Muscle of back (tissue), 11 donors: Measurements from ENCODE around the gene STYK1. TPM values are rescaled to one million over a fixed set of nuclear protein-coding genes. Genes with fewer than 3 reads are reported as not detected.
"Not testable (repeated sequence)": the region's sequence is repeated elsewhere in the genome, so short reads cannot be mapped to it uniquely, and the experiment has no call there.

ENCODE experiments used
- DNase-seq, 3 donors: peaks; one replicate each; pipeline versions ENCODE4 v3.0.0 to v3.0.0-alpha.2; 2013
- polyA plus RNA-seq, 10 donors: library from polyadenylated mRNA; unstranded; fragments of 120-200 nt; gene quantifications; one replicate each; pipeline ENCODE4 v1.2.1, GENCODE V29; 2013; ENCODE audit not compliant: insufficient read length in 10 of 10

STYK1 gene
- polyA plus RNA-seq, 10 donors: 0.07 to 0.19 (median 0.14) TPM; not detected in 7

DNA sequence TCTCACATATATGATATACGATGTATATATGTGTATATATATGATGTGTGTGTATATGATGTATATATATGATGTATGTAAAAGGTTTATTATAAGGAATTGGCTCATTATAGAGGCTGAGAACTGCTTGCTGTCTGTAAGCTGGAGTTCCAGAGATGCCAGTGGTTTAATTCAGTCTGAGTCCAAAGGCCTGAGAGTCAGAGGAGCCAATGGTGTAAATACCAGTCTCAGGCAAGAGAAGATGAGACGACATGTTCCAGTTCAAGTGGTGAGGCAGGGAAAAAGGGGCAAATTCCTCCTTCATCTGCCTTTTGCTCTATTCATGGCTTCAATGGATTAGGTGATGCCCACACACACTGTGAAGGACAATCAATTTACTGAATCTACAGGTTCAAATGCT, 17.1 kb upstream of the STYK1 start:
- no peak for DNase-seq

DNA sequence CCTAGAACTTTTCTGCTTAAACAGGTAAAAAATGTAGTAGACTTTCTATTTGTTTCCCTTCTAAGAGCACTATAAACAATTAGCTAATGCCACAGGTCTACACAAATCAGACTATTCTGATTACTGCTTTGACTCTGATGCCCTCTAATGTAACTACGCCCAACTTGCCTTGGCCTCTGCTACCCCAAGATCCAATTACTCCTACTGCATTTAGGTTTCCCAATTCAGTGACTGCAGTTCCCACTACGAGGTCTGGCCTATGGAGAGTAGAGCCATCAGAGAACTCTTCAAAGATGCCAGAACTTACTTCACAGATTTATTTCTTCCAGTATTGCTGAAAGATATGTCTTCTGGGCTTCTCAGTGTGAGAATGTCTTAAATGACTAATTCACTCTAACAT, 15.3 kb upstream of the STYK1 start:
- no peak for DNase-seq

DNA sequence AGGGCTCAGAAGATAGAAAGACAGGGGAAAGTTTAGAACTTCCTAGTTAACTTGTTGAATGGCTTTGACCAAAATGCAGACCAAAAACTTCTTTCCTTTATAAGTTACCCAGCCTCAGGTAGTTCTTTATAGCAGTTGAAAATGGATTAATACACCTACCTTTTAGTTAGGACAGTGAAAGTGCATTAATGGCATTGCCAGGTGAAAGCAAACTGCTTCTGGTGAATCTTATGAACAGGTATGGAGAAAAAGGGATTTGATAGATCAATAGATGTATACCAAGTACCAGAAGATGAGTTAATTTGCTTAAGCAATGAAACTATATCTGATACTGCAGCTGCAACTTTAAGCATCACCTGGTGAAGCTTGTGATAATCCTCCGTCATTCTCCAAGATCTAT, 14.2 kb upstream of the STYK1 start:
- DNase-seq: no peak

DNA sequence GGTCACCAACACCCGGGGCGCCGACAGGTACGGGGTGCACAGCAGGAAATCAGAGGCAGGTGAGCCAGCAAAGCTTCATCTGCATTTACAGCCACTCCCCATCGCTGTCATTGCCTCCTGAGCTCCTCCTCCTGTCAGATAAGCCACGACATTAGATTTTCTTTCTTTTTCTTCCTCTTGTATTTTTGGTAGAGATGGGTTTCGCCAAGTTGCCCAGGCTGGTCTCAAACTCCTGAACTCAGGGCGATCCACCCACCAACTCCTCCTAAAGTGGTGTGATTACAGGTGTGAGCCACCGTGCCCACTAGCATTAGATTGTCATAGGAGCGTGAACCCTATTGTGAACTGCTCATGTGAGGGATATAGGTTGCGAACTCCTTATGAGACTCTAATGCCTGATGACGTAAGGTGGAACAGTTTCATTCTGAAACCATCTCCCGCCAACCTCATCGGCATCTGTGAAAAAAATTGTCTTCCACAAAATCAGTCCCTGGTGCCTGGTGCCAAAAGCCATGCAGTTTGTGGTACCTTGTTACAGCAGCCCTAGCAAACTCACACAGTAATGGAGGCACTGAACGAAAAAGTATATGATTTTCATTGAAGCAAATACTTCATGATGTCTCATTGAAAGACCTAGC, 1.5 kb downstream of the STYK1 start:
- DNase-seq: no peak

DNA sequence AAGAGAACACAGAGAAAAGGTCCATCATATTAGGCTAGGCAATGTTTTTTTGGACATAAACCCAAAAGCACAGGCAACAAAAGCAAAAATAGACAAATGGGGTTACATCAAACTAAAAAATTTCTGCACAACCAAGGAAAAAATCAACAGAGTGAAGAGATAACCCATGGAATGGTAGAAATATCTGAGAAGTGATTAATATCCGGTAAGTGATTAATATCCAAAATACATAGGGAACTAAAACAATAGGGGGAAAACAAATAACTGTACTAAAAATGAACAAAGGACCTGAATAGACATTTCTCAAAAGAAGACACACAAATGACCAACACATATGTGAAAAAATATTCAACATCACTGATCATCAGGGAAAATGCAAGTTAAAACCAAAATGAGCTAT, 4.3 kb downstream of the STYK1 start:
- no peak for DNase-seq

DNA sequence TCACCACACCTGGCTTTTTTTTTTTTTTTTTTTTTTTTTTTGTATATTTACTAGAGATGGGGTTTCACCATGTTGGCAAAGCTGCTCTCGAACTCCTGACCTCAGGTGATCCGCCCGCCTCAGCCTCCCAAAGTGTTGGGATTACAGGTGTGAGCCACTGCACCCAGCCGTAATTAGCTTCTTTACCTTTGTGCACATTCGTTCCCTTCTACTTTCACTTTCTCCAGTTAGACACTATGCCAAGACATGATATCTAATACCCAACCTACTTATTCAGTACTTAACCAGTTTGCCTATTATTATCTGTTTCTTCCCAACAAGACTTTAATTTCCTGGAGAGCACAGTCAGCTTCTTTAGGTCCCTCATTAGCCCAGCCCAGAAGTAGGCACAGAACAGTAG, 5.3 kb downstream of the STYK1 start:
- DNase-seq: no peak

DNA sequence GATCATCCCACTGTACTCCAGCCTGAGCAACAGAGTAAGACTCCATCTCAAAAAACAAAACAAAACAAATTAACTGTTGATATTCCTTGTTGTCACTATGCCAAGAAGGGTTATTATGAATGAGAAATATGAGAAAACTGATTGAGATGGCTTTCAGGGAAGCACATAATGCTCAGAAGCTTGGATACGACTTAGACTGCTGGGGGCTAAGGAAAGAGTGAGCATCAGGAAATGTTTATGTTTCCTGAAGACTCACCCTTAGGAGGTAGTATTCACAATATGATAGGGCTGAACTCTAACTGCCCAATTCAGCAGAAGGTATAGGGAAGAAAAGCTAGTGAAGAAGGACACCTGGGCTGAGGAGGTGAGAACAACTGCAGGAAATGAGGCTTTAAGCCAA, 6.3 kb downstream of the STYK1 start:
- no peak for DNase-seq

DNA sequence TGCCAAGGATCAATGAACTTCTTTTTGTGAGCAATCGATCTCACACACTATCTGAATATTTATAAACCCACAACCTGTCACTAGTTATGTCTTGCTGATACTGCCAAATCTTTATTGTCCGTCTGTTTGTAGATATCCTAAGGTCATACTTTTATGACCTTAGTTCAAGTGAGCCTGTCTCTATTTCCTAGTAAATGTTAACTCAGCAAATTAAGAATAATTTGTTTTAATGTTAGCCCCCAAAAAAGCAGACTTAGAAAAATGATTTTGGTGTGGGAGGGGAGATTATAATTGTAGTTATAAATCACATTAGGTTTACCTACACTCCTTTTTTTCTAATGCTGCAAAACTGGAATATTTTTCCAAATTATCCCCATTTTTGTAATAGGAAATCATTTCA, 9.4 kb downstream of the STYK1 start:
- no peak for DNase-seq

DNA sequence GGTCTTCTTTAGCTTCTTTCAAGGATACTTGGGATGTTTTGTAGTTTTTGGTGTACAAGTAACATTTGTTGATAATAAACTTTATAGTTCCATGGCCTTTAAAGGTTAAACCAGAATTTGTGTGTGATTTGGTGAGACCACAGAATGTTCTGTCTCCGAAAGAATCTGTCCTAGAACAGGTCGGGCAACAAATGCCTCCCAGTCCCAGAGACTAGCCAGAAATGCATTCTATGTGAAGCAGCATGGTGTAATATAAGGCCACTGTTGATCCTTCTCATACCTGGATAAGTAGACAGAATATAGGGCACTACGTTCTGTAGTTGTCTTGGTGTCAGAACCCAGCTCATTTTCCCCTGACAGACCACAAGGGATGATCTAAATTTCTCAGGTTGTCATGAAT, 10.0 kb downstream of the STYK1 start:
- no peak for DNase-seq

DNA sequence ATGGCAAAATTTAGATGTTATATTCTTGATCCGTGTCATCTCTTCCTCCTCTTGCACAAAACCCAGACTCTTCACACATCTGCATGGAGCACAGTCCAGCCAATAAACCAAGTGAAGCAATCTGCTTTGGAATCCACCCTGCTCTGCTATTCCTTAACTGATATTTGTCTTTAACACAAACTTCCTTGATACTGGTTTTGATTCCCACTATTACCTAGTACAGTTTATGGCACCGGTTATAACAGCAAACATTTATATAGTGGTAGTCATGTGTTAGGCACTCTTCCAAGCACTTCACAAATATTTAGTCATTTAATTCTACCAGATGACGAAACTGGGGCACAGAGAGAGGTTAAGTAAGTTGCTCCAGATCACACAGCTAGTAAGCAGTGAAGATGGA, 12.5 kb downstream of the STYK1 start:
- DNase-seq: no peak

DNA sequence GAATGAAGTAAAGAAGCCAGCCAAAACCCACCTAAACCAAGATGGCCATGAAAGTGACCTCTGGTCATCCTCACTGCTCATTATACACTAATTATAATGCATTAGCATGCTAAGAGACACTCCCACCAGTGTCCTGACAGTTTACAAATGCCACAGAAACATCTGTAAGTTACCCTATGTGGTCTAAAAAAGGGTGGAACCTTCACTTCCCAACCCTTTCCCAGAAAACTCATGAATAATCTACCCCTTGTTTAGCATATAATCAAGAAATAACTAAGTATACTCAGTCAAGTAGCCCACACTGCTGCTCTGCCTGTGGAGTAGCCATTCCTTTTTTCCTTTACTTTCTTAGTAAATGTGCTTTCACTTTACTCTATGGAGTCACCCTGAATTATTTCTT, 19.8 kb downstream of the STYK1 start:
- DNase-seq: no peak

DNA sequence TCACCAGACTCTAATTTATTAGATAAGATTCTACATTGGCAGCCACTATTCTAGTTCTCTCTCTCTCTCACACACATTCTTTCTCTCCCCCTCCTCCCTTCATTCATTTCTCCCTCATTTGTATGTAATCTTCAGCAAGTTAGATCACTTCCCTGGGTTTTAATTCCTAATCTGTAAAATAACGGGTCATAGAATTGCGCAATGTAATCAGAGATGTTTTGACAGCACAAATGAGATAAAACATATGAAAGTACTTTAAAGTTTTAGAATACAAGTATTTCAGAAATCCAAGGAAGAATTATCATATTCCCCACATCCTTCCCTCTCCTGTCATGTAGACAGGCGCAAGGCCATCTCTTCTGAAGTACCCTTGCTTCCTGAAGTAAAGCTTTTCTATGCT, 21.7 kb downstream of the STYK1 start:
- DNase-seq: no peak

DNA sequence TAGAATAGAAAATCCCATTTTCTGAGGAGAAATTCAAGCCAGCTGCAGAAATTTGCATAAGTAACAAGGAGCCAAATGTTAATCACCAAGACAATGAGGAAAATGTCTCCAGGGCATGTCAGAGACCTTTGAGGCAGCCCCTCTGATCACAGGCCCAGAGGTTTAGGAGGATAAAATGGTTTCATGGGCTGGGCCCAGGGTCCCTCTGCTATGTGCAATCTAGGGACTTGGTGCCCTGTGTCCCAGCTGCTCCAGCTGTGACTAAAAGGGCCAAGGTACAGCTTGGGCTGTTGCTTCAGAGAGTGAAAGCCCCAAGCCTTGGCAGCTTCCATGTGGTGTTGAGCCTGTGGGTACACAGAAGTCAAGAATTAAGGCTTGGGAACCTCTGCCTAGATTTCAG, 27.3 kb downstream of the STYK1 start:
- DNase-seq: not testable (repeated sequence)

DNA sequence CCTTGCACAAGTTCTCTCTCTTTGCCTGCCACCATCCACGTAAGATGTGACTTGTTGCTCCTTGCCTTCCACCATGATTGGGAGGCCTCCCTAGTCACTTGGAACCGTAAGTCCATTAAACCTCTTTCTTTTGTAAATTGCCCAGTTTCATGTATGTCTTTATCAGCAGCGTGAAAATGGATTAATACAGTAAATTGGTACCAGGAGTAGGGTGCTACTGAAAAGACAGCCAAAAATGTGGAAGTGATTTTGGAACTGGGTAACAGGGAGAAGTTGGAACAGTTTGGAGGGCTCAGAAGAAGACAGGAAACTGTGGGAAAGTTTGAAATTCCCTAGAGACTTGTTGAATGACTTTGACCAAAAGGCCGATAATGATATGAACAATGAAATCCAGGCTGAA, 27.9 kb downstream of the STYK1 start:
- DNase-seq: no peak

DNA sequence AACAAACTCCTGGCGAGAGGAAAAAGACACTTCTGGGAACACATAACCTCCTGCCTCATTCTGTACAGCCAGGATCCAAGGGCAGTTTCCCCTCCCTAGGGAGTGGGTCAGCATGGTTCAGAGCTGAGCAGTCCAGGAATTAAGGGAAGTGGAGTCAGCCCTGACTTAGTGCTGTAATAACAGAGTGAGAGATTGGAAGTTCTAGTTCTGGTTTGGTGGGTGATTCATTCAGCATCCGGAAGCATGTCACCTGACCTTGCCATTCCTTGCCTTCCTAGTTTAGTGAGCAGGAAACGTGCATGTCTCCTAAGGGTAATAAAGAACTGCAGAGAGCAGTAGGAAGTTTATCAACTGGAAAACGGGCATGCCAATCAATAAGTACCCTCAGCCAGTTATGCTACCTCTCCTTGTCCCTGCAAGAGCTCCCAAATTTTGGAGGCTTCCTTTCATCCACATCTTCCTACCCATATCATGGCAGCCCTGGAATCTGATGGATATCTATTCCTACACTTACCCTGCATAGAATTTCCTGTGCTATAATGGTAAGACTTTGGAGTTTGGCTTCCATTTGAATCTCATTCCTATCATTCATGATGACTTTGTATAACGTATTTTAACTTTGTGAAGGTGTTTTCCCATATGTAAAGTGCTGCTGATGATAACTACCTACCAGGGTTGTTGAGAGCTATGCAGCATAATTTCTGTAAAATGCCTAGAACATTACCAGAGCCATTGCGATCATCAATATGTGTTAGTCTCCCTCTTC, 31.9 kb downstream of the STYK1 start:
- peak in 1 of 3 donors; percentile 27 for DNase-seq

DNA sequence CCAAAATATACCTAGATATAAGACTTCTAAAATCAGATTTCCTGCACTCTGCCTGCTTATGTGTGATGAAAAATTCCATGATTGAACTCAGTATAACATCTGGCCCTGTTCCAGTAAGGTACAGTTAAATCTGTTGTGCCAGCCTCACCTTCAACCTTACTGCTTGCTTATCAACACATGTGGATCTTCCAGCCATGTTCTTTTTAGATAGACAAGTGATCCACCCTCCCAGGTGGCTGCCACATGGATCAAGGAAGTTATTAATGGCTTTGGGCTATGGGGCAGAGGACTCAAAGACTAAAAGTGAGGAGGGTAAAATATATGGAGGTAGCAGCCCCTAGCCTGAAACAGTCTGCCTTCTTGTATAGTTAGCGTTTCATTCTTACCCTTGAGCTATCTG, 35.1 kb downstream of the STYK1 start:
- no peak for DNase-seq

DNA sequence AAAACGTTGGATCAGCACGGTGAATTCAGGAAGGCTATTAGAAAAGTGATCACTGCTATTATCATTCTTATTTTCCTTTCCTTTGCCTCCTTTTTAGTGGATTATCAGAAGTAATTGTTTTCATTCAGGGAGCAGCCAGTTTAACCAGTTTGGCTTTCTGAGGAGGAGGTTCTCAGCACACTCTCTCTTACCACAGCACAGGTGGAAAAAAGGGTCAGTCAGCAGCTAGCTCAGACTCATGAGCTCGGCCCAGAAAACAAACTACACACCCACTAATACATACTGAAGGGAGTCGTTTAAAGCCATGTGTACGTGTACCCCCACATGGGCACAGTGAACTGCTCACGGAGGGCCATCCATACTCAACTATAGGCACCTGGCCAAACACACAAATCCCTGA, 37.2 kb downstream of the STYK1 start:
- DNase-seq: no peak

DNA sequence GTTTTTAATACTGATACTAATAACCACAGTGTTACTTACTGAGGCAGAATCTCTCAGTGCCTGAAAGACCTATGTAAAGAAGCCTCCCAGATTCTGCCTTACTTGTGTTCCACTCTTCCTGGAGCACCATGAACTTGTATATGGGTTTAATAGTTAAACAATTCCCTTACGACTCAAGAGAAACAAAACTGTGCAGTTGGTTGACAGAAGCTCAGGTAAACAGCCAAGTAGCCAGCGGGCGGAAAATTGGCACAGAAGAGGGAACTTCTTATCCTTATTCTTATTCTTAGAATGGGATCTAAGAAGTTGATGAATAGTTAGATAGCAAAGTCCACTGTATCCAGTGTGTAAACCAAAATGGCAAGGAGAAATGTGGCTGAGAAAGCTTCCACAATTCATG, 37.7 kb downstream of the STYK1 start:
- no peak for DNase-seq

DNA sequence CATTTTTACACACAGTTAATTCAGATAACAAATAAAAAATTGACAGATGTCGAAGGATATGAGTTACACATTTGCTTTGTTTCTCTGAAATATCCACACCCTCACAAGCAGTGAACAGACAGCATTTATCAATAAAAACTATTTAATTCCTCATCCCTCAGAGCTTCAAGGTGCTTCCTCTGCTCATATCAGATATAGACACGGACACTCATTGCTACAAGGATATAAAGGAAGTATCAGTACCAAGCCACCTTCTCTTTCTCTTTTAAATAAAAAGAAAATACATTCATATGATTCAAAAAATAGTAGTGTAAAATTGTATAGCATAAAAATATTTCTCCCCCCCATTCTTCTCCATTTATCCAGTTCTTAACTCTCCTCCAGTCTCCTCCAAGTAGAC, 38.5 kb downstream of the STYK1 start:
- no peak for DNase-seq

DNA sequence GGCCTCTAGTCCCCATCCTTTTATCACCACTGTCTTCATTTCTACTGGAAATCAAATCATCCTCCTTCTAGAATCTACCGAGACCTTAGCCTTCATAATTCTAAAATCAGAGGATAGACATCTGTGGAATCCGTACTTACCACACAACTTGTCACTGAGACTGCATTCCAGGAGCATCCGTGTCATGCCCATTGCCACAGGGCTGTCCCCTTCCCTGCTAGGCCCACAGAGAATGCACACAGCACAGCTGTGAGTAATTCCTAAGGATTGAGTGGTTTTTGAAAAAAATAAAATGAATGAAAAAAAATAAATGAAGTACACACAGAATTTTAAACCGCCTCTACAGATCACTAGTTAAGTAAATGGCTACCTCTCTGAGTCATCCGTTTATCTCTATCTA, 39.4 kb downstream of the STYK1 start:
- DNase-seq: peak in 1 of 3 donors; percentile 66

DNA sequence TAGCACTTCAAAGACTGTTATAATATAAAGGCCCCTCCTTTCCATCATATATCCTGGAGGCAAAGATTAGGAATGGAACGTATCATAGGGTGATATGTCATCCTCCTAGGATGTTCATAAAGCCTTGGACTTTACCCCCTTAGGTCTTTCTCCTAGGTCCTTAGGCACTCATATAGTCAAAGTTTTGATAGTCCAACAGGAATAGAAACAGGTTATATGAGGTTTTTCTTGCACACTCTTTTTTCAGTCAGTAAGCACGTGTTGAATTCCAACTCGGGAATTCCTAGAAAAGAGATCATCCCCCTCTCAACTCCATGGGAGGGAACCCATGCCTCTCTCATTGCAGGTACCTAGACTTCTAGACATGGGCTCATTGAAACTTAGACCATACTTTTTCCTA, 40.3 kb downstream of the STYK1 start:
- no peak for DNase-seq

DNA sequence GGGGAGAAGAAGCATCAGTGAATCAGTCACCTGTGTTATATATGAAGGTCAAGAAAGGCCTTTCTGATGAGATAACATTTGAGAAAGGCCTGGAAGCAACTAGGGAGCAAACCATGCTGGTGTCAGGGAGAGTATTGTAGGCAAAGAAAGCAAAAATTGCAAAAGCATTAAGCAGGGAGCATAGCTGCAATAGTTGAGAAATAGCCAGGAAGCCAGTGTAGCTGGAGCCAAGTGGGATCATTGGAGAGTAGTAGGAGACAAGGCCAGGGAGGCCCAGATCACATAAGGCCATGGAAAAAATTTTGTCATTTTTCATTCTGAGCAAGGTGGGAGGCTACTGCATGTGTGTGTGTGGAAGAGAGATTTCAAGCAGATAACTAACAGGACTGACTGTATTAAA, 41.6 kb downstream of the STYK1 start:
- DNase-seq: peak in 2 of 3 donors; percentile 27 to 48

DNA sequence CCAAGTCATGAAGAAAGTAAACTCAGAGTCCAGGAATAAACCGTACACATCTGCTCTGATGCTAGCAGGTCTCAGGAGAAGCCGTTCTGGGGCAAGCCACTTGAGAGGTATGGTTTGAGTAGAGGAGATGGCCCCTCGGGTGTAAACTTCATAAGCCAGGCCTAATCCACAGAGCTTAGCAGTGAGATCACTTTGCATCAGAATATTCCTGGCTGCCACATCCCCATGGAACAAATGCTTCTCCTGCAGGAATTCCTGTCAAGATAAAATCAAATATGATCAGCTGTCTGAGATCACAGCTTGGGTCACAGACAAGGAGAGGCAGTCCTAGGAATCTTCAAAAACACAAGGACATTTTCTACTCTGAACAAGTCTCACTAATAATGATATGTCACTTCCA, 49.2 kb downstream of the STYK1 start:
- no peak for DNase-seq

DNA sequence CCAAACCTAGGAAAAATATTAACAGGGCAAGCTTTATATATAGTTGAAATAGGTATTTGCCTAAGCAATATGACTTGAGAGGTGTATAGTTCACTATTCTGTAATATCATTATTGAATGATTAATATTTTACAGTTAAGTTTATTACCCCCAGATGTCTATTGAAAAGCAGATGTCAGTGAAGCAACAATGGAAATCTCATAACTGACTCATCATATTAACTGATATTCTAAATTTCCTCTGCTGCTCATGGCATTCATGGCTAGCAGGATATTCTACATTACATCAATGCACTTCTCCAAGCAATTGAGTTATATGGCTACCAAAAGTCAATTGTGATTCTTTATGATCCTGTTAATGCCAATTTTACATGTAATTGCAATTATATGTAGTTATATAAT, 50.7 kb downstream of the STYK1 start:
- DNase-seq: no peak
